Measurements from ENCODE around the gene AQP9.

Gene AQP9

DNA sequence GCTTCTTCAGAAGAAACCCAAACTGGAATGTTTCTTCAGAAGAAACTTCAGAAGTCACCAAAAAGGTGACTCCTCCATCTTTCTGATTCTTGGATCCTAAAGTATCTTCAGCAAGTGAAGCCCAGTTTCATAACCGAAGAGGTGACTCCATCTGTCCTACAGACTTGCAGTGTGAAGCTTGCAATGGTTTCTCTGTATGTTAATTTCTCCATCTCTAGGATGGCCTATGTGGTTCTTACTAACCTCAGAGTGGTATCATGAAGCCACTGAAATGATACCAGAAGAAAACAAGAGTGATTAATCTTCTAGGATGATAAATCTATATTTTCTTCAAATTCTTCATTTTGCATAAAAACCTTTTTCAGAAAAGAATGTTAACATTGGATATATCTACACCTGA lies 495 bp upstream of the AQP9 start:
- no peak overlapping the region for H3K4me3 ChIP-seq (ENCODE audit: low read depth, low read length)
- TF ChIP-seq, protein P1, sequence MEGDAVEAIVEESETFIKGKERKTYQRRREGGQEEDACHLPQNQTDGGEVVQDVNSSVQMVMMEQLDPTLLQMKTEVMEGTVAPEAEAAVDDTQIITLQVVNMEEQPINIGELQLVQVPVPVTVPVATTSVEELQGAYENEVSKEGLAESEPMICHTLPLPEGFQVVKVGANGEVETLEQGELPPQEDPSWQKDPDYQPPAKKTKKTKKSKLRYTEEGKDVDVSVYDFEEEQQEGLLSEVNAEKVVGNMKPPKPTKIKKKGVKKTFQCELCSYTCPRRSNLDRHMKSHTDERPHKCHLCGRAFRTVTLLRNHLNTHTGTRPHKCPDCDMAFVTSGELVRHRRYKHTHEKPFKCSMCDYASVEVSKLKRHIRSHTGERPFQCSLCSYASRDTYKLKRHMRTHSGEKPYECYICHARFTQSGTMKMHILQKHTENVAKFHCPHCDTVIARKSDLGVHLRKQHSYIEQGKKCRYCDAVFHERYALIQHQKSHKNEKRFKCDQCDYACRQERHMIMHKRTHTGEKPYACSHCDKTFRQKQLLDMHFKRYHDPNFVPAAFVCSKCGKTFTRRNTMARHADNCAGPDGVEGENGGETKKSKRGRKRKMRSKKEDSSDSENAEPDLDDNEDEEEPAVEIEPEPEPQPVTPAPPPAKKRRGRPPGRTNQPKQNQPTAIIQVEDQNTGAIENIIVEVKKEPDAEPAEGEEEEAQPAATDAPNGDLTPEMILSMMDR (IDR thresholded peaks at IDR 0.05; ENCODE audit: borderline replicate concordance, insufficient read depth, low read depth, low read length): no peak

DNA sequence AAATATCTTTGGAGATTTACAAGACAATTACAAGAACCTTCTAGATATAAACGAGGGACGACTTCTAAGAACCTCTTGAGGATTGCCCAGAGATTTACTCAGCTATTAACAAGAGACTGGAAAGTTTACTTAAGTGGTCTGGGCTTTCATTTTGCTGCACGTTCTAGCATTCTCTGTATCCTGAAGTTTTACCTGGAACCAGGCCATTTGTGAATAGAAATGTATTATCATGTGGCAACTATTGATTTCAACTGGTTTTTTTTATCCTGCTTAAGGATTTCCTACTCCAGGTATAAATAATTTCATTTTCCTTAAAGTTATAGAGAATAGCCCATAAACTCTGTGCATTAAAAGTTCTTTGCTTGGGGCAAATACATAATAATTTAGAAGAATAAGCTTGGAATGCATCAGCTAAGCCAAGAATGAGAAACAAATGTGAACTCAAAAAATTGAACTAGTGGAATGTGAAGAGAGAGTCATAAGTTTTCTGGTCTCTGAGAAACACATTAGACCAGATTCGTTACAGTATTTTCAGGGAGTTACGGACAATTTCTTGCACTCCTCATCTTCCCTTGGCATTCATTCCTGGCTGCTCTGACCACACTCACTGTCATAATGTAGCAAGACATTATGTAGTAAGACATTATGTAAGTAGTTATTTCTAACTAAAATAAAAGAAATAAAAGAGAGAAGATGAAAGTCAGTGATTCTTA lies 1.3 kb downstream of the AQP9 start:
- no peak overlapping the region for H3K4me3 ChIP-seq (ENCODE audit: low read depth, low read length)
- TF ChIP-seq, protein P1 (IDR thresholded peaks at IDR 0.05; ENCODE audit: borderline replicate concordance, insufficient read depth, low read depth, low read length): no peak

DNA sequence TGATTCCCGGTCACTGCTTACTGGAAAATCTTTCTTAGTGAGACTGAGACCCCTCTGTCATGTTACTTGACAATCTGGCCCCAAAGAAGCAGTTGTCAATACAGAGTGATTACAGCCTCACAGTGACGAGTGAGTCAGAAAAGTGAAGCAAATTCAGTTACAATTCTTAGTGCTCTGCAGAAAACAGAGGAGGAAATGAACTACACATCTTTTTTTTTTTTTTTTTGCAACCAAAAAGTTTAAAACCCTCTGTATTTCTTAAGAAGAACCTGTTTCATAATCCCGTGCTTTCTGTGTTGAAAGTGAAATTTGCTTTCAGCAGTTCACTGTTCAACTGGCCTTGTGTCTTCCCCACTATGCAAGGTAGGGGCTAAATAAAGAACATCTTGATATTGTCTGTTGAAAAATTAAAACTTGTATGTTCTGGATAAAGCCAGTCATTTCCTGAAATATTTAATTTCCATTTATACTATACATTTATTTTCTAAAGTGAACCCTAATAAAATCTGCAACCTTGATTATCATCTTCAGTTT lies 1.9 kb downstream of the AQP9 start:
- TF ChIP-seq, protein P1 (IDR thresholded peaks at IDR 0.05; ENCODE audit: borderline replicate concordance, insufficient read depth, low read depth, low read length): no peak
- H3K4me3 ChIP-seq (ENCODE audit: low read depth, low read length): no peak overlapping the region

DNA sequence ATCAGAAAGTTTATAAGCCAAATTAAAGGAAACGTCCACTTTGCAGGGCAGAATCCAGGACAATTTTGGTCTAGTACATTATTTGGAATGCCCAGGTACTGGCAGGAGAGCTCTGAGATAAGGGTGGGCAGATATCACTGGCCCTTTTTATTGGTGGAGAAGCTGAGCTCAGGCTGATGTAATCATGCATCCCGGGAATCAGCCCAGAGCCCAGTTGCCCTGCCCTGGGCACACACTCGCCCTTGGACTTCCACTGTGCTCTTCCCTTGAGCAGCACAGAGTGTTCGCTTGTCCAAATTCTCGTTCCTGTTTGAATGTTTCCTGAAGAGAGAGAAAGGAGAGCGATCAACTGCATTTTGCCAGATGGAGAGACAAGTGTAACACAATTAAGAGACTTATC lies 3.7 kb downstream of the AQP9 start:
- H3K4me3 ChIP-seq (ENCODE audit: low read depth, low read length): no peak overlapping the region
- TF ChIP-seq, protein P1 (IDR thresholded peaks at IDR 0.05; ENCODE audit: borderline replicate concordance, insufficient read depth, low read depth, low read length): no peak

DNA sequence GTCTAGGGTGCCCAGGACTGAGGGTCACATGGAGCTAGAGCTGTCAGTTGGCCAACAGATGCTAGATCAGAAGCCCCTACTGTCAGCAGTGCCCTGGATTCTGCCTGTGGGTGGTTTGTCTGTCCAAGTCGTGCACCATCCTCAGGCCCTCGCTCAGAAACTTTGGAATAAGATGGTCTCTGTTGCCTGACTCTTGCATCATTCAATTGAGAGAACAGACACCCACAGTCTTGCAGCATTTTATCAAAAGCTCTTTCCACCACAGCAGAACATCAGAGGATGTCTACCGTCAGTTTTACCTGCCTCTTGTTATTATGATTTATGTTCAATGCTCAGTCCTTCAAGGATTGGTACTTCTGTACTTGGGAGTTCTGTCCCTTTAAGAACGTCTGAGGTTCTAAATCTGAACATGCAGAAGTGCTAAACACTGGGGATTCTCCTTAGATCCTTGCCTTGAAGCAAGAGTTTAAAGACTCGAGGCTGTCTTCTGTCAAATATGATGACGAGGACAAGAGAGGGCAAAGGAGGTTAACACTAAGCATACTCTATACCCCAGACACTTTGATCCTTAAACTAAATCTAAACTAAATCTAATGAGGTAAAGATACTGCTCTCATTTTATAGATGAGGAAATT lies 4.8 kb downstream of the AQP9 start:
- no peak overlapping the region for H3K4me3 ChIP-seq (ENCODE audit: low read depth, low read length)
- TF ChIP-seq, protein P1 (IDR thresholded peaks at IDR 0.05; ENCODE audit: borderline replicate concordance, insufficient read depth, low read depth, low read length): no peak

DNA sequence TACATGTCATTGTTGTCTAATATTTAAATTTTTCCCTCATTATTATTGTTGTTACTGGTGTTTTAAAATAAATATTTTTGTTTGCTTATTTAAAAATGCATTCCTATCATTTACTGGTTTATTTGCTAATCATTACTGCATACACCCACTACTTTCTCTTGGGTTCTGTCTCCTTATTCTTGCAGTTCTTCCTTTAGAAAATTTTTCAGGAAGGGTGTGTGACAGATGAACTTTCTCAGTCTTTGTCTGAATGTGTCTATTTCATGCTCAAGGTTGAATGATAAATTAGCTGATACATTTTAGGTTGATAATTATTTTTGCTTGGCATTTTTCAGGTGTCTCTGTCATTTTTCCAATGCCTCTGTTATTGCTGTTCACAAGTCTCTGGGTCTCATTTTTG lies 7.4 kb downstream of the AQP9 start:
- TF ChIP-seq, protein P1 (IDR thresholded peaks at IDR 0.05; ENCODE audit: borderline replicate concordance, insufficient read depth, low read depth, low read length): no peak
- no peak overlapping the region for H3K4me3 ChIP-seq (ENCODE audit: low read depth, low read length)

DNA sequence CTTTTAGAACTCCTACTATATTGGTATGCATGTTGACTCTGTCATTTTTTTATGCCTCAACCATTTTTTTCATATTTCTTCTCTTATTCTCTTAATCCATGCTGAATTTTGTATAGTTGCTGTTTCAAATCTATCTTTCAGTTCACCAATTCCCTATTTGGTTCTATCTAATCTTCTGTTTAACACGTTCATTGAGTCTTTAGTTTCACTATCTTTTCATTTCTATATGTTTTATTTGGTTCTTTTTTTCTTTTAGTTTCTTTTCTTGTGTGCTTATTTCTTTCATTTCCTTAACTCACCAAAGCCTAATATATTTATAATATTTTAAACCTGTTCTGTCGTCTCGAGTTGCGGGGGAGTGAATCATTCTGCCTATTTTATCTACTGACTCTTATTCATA lies 8.0 kb downstream of the AQP9 start:
- TF ChIP-seq, protein P1 (IDR thresholded peaks at IDR 0.05; ENCODE audit: borderline replicate concordance, insufficient read depth, low read depth, low read length): no peak
- no peak overlapping the region for H3K4me3 ChIP-seq (ENCODE audit: low read depth, low read length)

Data from GM12875 (cell line).